GM21529 (cell line): ENCODE results near the gene RAB13.
"Not testable (repeated sequence)": the region's sequence is repeated elsewhere in the genome, so short reads cannot be mapped to it uniquely, and the experiment has no call there.

ENCODE experiments used
- ATAC-seq: cut with Tn5 transposase; IDR thresholded peaks from one replicate; pipeline ENCODE4 v1.9.1; 2021; ENCODE audit not compliant: unreplicated experiment

Gene RAB13

DNA sequence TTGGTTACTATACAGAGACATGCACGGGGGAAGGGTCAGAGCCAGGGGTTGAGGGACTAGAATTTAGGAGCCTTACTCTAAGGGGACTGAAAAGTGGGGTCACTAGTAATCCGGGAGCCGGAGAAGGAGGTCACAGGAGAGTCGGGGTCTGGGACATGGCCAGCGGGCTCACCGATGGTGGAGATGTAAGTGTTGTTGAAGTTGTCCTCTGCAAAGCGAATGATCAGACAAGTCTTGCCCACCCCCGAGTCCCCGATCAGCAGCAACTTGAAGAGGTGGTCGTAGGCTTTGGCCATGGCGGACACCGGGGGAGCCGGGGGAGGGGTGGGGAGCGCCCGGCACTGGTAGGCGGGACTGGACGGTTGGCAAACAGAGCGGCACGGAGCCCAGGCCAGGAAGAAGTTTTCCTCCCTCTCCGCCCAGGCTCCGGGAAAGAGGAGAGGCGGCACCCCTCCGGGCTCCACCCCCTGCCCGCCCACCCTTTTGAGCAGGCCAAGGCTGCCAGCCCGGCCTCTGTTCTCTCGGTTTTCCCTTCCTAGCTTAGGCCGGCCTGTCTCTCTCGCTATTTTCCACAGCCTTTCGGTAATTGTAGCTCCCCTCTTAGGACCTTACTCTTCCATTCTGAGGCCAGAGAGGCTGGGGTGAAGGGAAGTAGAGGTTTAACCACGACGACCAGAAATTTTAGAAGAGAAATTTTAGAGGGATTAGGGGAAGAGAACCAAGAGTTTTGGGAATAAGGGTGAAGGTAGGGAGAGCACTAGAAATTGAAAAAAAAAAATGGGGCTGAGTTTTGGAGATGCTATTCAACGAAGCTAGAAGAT is at the start of gene RAB13:
TSS of gene RAB13 (minus strand) at position 399 of the 821 bp plus-strand sequence. CDS start at position 296, 103 bp downstream.
- ATAC-seq: no peak

GRCh38 chr1:154033697-154034096 is 47.6 kb upstream of the RAB13 start:
- ATAC-seq: not testable (repeated sequence)

- no peak for ATAC-seq
These were observed 33.8 kb upstream of the RAB13 start for GRCh38 chr1:154019940-154020339.

DNA sequence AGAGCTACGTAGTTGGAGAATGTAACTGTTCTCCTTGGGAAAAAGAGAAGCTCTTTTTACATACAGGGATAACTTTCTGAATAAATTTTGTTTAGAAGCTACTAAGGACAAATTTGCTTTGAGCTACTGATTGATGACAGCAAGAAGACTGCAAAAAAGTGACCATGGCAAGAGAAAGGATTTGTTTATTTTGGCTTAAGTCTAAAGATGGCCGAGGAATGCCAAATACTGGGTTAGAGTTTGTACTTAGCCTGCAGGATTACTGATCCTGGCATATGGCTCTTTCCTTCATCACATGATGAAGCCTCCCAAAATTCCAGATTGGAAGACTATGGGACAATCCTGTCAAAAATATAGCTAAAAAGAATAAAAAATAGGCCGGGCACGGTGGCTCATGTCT is 33.1 kb upstream of the RAB13 start:
- ATAC-seq: no peak

DNA sequence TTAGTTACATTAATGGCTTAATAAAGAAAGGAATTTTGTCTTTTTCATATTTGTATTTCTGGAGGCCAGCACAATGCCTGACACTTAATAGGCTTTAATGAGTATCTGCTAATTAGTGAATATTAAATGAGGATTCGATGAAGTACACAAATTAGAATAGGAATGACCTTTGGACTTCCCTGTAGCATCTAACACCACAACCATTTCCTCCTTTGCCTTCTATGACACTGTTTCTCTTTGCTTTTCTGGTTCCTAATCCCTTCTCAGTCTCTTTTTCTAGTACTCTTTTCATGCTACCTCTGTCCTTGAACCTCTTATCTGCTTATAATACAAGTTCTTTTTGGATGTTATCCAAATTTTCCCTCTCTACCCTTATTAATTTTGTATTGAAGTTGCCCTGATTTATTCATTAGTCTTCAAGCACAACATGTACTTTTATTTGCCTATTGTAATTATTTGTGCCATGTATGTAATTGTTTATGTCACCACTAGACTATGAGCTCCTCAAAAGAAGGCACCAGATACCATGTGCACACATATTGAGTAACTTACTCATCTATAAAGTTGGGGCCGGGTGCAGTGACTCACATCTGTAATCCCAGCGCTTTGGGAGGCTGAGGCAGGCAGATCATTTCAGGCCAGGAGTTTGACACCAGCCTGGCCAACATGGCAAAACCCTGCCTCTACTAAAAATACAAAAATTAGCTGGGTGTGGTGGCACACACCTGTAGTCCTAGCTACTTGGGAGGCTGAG is 28.2 kb upstream of the RAB13 start:
- no peak for ATAC-seq

- ATAC-seq: not testable (repeated sequence)
These were observed 26.4 kb upstream of the RAB13 start for GRCh38 chr1:154012543-154012942.

DNA sequence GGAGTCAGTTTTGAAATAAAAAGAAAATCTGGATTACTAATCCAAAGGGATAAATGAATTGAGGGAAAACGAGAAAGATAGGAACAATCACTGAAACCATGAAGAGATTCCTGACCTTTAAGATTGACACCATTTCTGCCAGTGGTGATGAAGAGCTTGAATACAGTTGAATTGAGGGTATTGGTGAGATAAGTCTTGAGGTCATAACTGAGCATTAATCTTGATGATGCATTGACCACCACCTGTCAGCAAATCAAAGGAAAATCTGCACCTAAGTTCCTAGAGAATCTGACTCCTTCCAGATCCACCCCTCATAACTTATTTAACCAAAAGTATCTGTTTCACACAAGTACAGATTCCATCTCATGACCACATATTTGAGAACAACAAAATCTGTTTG is 26.0 kb upstream of the RAB13 start:
- no peak for ATAC-seq

DNA sequence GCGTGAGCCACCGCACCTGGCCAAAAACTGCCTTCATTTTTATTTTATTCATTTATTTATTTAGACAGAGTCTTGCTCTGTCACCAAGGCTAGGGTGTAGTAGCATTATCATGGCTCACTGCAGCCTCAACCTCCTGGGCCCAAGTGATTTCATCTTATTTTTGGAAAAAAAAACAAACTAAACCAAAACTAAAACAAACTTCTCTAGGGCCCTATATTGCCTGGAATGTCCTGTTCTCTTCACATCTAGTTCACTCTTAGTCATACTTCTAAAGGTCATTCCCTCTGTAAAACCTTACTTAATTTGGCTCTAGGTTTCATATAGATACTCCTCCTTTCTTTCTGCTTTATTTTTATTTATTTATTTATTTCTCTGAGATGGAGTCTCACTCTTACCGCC is 20.0 kb upstream of the RAB13 start:
- ATAC-seq: no peak

GRCh38 chr1:154000420-154000819 is 14.3 kb upstream of the RAB13 start:
- ATAC-seq: no peak

DNA sequence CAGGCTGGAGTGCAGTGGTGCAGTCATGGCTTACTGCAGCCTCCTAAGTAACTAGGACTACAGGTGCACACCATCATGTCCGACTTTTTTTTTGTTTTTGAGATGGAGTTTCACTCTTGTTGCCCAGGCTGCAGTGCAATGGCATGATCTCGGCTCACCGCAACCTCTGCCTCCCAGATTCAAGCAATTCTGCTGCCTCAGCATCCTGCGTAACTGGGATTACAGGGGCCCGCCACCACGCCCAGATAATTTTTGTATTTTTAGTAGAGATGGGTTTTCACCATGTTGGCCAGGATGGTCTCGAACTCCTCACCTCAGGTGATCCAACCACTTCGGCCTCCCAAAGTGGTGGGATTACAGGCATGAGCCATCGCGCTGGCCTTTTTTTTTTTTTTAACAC is 10.7 kb upstream of the RAB13 start:
- not testable (repeated sequence) for ATAC-seq

GRCh38 chr1:153995640-153996039 is 9.5 kb upstream of the RAB13 start:
- ATAC-seq: no peak

DNA sequence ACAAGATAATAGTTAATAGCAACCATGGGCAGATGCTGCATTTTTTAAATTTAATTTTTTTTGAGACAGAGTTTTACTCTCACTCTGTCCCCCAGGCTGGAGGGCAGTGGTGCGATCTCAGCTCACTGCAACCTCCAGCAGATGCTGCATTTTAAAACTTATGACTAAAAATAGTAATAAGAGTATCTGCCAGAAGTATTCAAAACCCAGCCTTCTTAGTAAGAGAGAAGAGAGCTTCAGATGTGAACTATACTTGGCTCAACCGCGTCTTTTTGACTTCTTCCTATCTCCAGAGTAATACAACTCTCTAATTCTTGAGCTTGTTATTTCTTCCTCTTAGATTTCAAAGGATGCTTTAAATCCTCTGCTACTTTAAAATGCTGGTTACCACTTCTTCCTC is 9.1 kb upstream of the RAB13 start:
- no peak for ATAC-seq

DNA sequence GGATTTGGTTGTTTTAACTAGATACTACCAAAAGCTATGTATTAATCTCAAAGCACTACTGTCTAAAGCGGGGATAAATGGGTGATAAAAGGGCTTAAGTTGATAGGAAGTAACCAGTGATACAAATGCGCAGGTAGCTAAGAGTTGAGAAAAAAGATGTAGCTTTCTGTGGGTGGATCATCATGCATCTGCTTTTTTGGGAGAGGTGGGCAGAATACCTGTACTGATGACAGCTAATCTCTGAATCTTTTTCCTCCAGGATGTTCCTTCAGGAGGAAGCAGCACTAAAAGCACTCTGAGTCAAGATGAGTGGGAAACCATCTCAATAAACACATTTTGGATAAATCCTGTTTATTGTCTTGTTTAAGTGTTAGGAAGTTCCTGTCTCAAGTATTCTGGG is 5.7 kb upstream of the RAB13 start:
- no peak for ATAC-seq

DNA sequence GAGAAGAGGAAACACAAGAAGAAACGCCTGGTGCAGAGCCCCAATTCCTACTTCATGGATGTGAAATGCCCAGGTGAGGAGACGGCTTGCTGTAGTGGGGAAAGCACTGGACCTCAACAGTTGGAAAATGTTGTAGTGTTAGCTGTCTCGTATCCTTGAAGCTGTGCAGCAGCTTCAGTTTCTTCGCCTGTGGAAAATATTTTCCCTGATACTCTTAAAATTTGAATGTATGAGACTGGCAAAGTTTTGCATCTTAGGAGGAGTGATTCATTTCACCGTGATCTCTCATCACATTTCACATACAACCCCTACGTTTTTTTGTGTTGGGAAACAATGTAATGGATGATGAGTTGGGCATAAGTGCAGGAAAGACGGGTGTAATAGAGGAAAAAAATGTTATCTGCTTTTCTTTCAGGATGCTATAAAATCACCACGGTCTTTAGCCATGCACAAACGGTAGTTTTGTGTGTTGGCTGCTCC is 5.1 kb upstream of the RAB13 start:
- no peak for ATAC-seq

DNA sequence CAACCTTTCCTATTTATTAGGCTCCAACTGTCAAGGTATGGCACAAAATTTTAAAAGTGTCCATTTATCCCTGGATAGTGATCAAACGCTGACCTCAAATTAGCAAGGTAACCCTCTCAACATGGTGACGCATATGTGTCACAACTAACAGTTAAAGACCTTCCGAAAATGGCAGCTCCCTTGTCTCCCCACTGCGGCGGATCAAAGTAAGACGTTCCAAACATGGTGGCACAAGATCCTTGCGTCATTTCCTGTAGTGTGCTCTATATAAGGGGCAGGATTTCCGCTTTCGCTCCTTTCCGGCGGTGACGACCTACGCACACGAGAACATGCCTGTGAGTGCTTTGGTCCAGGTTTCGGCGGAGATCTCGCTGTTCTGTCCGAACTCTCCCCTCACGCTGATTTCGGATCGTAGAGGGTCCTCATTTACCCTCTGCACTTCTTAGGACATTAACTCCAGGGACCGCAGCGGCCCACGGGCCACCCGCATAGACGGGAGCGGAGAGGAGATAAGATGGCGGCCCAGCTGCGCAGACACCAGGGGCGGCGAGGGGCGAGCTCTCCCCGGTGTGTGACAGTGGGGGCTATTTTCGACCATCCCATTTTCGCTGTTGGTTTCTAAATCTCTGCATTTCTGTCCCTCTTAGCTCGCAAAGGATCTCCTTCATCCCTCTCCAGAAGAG is 4.5 kb upstream of the RAB13 start, which contains the start of gene RPS27:
TSS of gene RPS27 (plus strand) at position 295 of the 683 bp plus-strand sequence. CDS start at position 330, 35 bp downstream.
- peak; percentile 69 for ATAC-seq

DNA sequence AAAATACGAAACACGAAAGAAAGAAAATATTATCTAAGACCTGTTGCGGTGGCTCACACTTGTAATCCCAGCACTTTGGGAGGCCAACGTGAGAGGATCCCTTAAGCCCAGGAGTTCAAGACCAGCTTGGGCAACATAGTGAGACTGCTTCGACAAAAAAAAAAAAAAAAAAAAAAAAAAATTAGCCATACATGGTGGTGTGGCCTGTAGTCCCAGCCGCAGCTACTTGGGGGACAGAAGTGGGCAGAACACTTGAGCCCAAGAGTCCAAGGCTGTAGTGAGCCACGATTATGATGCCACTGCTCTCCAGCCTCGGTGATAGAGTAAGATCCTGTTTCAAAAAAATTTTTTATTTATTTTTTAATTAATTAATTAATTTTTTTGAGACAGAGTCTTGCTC is 1.5 kb upstream of the RAB13 start:
- no peak for ATAC-seq

- ATAC-seq: no peak
These were observed 712 bp downstream of the RAB13 start for GRCh38 chr1:153985341-153985912.

DNA sequence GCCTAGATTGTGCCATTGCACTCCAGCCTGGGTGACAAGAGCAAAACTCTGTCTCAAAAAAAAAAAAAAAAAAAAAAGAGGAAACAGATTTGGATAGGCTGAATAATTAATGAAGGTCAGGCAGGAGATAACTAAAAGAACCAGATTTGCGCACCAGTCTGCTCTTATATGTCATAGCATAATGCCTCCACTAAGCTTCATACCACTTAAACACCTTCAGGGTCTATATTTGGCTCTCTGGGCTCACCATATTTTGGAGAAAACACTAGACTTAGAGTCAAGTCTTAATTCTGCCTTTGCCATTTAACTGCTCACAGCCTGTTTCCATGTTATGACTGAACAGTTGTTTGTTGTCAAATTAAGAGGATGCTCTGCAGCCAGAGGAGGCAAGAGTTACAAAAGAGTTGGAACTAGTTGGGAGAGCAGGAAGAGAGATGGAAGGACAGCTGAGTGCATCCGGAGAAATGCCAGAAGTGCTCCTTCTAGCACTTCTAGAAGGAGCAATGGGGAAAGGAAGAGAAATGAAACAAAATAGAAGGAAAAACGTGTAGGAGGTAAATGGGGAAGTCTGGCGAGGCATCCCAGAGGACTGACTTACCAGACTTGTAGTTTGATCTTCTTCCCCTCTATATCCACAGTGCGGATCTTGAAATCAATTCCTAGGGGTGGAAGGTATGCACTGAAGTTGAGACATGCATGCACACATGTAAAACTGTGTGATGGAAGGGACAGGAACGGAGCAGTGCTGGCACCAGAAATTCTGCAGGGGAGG is 1.8 kb downstream of the RAB13 start:
- no peak for ATAC-seq

- ATAC-seq: not testable (repeated sequence)
These were observed 4.4 kb downstream of the RAB13 start for GRCh38 chr1:153981735-153982134.

DNA sequence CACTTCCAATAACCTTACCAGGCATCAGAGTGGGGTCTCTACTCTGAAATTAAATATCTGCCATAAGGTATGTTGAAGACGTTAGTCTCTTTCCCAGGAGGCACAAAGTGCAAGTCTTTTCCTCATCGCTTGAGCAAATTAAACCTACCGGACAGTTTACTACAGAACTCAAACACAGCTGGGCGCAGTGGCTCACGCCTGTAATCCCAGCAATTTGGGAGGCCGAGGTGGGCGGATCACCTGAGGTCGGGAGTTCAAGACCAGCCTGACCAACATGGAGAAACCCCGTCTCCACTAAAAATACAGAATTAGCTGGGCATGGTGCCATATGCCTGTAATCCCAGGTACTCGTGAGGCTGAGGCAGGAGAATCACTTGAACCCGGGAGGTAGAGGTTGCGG is 7.0 kb downstream of the RAB13 start:
- not testable (repeated sequence) for ATAC-seq
